Smooth muscle cell (in vitro differentiated cells): Measurements from ENCODE around the gene ZCCHC9. TPM values are rescaled to one million over a fixed set of nuclear protein-coding genes. Genes with fewer than 3 reads are reported as not detected.

Experiments
- DNase-seq: peaks from one replicate; lab custom pipeline; 2025; ENCODE audit not compliant: unreplicated experiment; lab: John Stamatoyannopoulos, UW
- H2AFZ ChIP-seq: fragments of 200-600 bp; sonication (generic); 2 replicates; pipeline ENCODE4 v1.6.0; 2016; ENCODE audit warnings: antibody characterized with exemption, low read depth, mild to moderate bottlenecking
- H3F3A ChIP-seq: fragments of 200-600 bp; sonication (generic); 2 replicates; pipeline ENCODE4 v1.6.0; 2017; ENCODE audit warnings: antibody characterized with exemption, low read depth
- H3K27ac ChIP-seq: fragments of 200-600 bp; sonication (generic); 2 replicates; pipeline ENCODE4 v1.5.1; 2016; ENCODE audit warnings: low read depth, mild to moderate bottlenecking
- H3K27me3 ChIP-seq: fragments of 200-600 bp; sonication (generic); 2 replicates; pipeline ENCODE4 v1.6.1; 2016; ENCODE audit warnings: low read depth, mild to moderate bottlenecking
- H3K36me3 ChIP-seq: fragments of 200-600 bp; sonication (generic); 2 replicates; pipeline ENCODE4 v1.5.1; 2016; ENCODE audit warnings: low read depth
- H3K4me1 ChIP-seq: fragments of 200-600 bp; sonication (generic); 2 replicates; pipeline ENCODE4 v1.5.1; 2016; ENCODE audit warnings: low read depth
- H3K4me2 ChIP-seq: fragments of 200-600 bp; sonication (generic); 2 replicates; pipeline ENCODE4 v1.6.0; 2016; ENCODE audit warnings: mild to moderate bottlenecking
- H3K4me3 ChIP-seq: fragments of 200-600 bp; sonication (generic); 2 replicates; pipeline ENCODE4 v1.5.1; 2016; ENCODE audit warnings: mild to moderate bottlenecking
- H3K79me2 ChIP-seq: fragments of 200-600 bp; sonication (generic); 2 replicates; pipeline ENCODE4 v1.6.0; 2016; ENCODE audit warnings: low read depth, mild to moderate bottlenecking
- H3K9ac ChIP-seq: fragments of 200-600 bp; sonication (generic); 2 replicates; pipeline ENCODE4 v1.6.0; 2016; ENCODE audit warnings: low read depth
- H3K9me3 ChIP-seq: fragments of 200-600 bp; sonication (generic); replicated peaks from 2 replicates; pipeline ENCODE4 v1.5.1; 2016; ENCODE audit warnings: low read depth
- H4K20me1 ChIP-seq: fragments of 200-600 bp; sonication (generic); 2 replicates; pipeline ENCODE4 v1.6.0; 2016; ENCODE audit warnings: low read depth
- WGBS: methylation state at CpG from one replicate; pipeline ENCODE4 v1.1.7; 2016; ENCODE audit warnings: low lambda C conversion rate; 5-methylcytosine and 5-hydroxymethylcytosine counted together
- polyA plus RNA-seq: library from polyadenylated mRNA; unstranded; fragments of >200 nt; fragmentation: Nextera tagmentation; extraction: Ambion mirVana; gene quantifications from 2 replicates; pipeline ENCODE4 v1.2.1, GENCODE V29; 2016
- total RNA-seq: library from RNA; depleted of rRNA; stranded (reverse); fragments of >200 nt; gene quantifications from 2 replicates; pipeline ENCODE4 v1.2.3, GENCODE V29; 2014
- TF ChIP-seq, protein P1 (sequence below): fragments of 200-600 bp; sonication (generic); IDR thresholded peaks from 2 replicates; pipeline ENCODE4 v1.5.1; 2017; ENCODE audit warnings: borderline replicate concordance, mild to moderate bottlenecking, antibody characterized with exemption; ENCODE audit not compliant: insufficient read depth, poor library complexity, severe bottlenecking

Gene ZCCHC9
- total and polyA plus RNA-seq, 2 experiments from 2014 or later: 33.9 to 53.0 TPM

DNA sequence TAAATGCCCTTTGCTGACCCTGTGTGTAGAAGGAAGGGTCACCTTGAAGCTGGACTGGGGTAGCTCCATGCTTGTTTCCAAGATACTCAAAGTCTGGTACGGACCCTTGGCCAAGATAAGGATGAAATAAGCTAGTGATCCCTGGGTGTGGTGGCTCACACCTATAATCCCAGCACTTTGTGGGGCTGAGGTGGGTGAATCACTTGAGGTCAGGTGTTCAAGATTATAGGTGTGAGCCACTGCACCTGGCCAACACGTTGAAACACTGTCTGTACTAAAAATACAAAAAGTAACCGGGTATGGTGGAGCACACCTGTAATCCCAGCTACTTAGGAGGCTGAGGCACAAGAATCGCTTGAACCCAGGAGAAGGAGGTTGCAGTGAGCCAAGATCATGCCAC lies 59.3 kb downstream of the ZCCHC9 start:
- WGBS: 91% methylated on average over 4 of the region's 4 CpGs
- no peaks in the 10 kb centered on the region for H3K27me3 ChIP-seq
- H3K36me3 ChIP-seq: no peaks in the 10 kb centered on the region

DNA sequence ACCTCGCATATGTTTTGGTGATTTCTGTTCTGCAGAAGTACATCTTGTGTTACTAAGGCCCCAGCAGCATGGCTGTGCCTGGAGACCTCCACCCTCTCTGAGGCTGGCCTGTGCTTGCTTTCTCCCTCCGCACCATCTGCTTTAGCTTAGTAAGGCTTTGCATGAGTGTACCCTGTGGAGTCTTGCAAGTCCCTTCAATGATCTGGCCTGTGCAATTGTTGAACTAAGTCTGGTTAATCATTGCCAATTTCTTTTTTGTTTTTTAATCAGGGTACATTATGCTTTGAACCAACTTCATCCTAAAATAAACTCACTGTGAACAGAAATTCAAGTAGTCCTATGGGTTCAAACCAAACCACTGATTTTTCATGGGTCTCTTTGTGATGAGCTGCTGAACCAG lies 60.2 kb downstream of the ZCCHC9 start:
- H3K4me1 ChIP-seq: peaks cover 3% of the 10 kb centered on the region
- H3K27ac ChIP-seq: no peak overlapping the region
- no peak overlapping the region for H3K4me3 ChIP-seq
- no peak overlapping the region for H3K9ac ChIP-seq
- no peaks in the 10 kb centered on the region for H3K36me3 ChIP-seq
- H4K20me1 ChIP-seq: no peaks in the 10 kb centered on the region
- TF ChIP-seq, protein P1, sequence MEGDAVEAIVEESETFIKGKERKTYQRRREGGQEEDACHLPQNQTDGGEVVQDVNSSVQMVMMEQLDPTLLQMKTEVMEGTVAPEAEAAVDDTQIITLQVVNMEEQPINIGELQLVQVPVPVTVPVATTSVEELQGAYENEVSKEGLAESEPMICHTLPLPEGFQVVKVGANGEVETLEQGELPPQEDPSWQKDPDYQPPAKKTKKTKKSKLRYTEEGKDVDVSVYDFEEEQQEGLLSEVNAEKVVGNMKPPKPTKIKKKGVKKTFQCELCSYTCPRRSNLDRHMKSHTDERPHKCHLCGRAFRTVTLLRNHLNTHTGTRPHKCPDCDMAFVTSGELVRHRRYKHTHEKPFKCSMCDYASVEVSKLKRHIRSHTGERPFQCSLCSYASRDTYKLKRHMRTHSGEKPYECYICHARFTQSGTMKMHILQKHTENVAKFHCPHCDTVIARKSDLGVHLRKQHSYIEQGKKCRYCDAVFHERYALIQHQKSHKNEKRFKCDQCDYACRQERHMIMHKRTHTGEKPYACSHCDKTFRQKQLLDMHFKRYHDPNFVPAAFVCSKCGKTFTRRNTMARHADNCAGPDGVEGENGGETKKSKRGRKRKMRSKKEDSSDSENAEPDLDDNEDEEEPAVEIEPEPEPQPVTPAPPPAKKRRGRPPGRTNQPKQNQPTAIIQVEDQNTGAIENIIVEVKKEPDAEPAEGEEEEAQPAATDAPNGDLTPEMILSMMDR: no peak
- 97% methylated on average over 2 of the region's 2 CpGs for WGBS
- H3K27me3 ChIP-seq: no peaks in the 10 kb centered on the region
- H3K9me3 ChIP-seq: no peaks in the 10 kb centered on the region
- no peak overlapping the region for H3K4me2 ChIP-seq
- H3K79me2 ChIP-seq: no peaks in the 10 kb centered on the region
- H2AFZ ChIP-seq: no peak overlapping the region
- DNase-seq: no peak
- H3F3A ChIP-seq: no peaks in the 10 kb centered on the region

More for the DNA sequence above, 59.3 kb downstream of the ZCCHC9 start:
- H3K9me3 ChIP-seq: no peaks in the 10 kb centered on the region
- no peak overlapping the region for H2AFZ ChIP-seq
- H4K20me1 ChIP-seq: no peaks in the 10 kb centered on the region
- no peaks in the 10 kb centered on the region for H3K79me2 ChIP-seq
- H3F3A ChIP-seq: no peaks in the 10 kb centered on the region
- H3K9ac ChIP-seq: no peak overlapping the region
- no peak overlapping the region for H3K4me3 ChIP-seq
- TF ChIP-seq, protein P1: no peak
- DNase-seq: no peak
- H3K4me2 ChIP-seq: no peak overlapping the region
- H3K4me1 ChIP-seq: peaks cover 3% of the 10 kb centered on the region
- no peak overlapping the region for H3K27ac ChIP-seq

Other genes starting within 250 kb of the ZCCHC9 start
- 0.49 and 1.5 TPM in 2 replicates for gene CKMT2, start 68.3 kb upstream of the ZCCHC9 start, total RNA-seq
- gene CKMT2, start 68.3 kb upstream of the ZCCHC9 start, polyA plus RNA-seq: 2.0 TPM in 1 of 2 replicates, not detected in the other
- gene ACOT12, start 92.5 kb downstream of the ZCCHC9 start, total RNA-seq: not detected in 2 replicates
- not detected in 2 replicates for gene ACOT12, start 92.5 kb downstream of the ZCCHC9 start, polyA plus RNA-seq